DMS114 treated with DMSO at 0.1 percent for 48 hours (cell line): Measurements from ENCODE around the gene RAPGEF2.
"Not testable (repeated sequence)": the region's sequence is repeated elsewhere in the genome, so short reads cannot be mapped to it uniquely, and the experiment has no call there.

Source experiments
- DNase-seq: peaks from one replicate; lab custom pipeline; 2025; ENCODE audit not compliant: unreplicated experiment; lab: John Stamatoyannopoulos, UW

The RAPGEF2 gene

DNA sequence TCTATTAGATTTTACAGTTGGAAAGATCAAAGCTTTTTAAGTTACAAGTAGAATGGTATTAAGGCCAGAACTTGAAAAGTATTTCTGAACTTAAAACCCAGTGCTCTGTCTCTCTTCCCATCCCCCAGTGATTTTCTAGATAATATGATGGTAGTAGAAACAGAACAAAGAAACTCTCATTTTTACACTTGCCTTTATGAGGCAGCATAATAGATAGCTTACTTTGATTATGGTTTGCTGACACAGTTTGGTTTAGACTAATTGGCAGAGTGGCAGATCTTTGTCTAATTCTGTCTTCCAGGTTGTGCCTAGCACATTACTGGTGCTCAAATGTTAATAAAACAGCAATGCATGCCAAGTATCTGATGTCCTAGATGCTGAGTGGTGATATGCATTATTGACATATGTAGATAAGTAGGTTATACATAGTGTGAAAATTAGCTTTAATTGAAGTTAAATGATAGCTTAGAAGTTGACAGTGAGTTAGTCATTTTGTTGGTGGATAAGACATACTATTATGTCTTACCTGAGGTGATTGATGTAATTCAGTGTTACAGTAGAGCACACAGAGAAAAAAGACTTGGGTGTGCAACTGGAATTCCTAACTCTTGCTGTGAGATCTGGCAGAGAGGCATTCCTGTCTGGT lies 4.3 kb upstream of the RAPGEF2 start:
- DNase-seq, result no peak

GRCh38 chr4:159101988-159102621 lies 774 bp upstream of the RAPGEF2 start:
- DNase-seq, result no peak

- no peak for DNase-seq
Observed at GRCh38 chr4:159103384-159103990, 608 bp downstream of the RAPGEF2 start.

GRCh38 chr4:159104694-159105414 lies 2.0 kb downstream of the RAPGEF2 start:
- peak; percentile 49 for DNase-seq

DNA sequence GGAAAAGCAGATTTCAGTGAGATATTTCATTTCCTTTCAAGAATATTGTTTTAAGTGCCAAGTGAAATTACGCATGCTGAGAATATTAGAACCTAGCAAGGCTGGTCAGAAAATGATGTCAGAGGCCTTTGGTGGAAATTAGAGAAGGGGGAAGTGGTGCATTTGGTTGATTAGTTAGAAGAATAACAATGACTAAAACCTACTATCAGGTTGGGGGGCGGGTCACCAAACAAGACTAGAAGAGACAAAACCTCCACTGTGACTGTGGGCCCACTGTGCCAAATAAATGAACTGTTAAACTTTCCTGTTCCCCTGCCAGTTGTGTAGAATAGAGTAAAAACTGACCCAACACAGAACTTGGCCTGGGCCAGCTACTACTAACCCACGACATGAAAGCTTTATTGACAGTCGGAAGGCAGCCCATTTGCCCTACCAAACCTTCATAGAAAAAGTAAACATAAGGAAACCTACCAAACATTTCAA lies 2.9 kb downstream of the RAPGEF2 start:
- DNase-seq, result no peak

DNA sequence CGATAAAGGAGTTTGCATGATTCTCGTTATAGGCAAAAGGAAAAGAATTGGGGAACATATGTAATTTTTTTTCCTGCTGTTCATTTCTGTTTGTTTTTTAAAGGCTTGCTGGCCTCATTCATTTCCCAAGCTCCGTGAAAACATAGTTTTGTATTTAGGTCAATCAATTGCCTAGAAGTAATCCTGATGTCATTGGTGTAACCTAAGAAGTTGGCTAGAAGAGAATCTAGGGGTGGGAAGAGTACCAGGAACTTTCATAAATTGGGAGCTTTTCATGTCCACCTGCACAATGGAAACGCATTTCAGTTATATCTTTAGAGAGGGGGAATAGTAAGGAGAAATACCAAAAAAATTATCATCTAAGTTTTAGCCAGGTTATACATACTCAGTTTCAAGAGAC lies 3.8 kb downstream of the RAPGEF2 start:
- no peak for DNase-seq

- DNase-seq, result no peak
Observed at GRCh38 chr4:159107203-159107925, 4.5 kb downstream of the RAPGEF2 start.

GRCh38 chr4:159108124-159108523 lies 5.2 kb downstream of the RAPGEF2 start:
- no peak for DNase-seq

- no peak for DNase-seq
Observed at GRCh38 chr4:159110961-159111360, 8.1 kb downstream of the RAPGEF2 start.

DNA sequence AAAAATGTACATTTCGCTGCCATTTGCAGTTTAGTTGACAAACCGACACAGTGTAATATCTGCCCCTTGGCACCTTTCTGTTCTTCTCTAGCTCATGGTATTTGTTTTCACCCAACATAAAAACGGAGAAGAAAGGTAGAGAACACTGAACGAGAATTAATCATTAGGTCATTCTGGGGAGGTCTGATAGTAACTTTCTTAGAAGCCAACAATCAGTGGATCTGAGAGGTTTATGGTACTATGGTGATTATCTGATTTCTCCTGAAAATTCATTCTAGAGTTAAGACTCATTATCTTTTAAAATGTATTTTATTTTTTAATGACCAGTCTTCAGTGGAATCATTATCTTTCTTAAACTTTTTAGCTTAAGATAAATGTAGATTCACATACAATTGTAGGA lies 8.5 kb downstream of the RAPGEF2 start:
- no peak for DNase-seq

- DNase-seq, result not testable (repeated sequence)
Observed at GRCh38 chr4:159113366-159113765, 10.5 kb downstream of the RAPGEF2 start.

DNA sequence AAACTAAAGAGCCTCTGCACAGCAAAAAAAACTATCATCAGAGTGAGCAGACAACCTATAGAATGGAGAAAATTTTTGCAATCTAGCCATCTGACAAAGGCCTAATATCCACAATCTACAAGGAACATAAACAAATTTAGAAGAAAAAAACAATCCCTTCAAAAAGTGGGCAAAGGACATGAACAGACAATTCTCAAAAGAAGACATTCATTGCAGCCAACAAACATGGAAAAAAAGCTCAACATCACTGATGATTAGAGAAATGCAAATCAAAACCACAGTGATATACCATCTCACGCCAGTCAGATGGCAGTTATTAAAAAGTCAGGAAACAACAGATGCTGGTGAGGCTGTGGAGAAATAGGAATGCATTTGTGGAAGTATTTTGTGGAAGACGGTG lies 13.2 kb downstream of the RAPGEF2 start:
- not testable (repeated sequence) for DNase-seq

DNA sequence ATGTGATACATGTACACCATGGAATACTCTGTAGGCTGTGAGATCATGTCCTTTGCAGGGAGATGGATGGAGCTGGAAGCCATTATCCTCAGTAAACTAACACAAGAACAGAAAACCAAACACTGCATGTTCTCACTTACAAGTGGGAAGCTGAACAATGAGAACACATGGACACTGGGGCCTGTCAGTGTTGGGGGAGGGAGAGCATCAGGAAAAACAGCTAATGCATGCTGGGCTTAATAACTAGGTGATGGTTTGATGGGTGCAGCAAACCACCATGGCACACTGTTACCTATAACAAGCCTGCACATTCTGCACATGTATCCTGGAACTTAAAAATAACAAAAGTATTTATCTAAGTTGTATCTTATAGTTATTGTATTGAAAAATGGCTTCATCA lies 13.8 kb downstream of the RAPGEF2 start:
- not testable (repeated sequence) for DNase-seq

GRCh38 chr4:159117564-159117963 lies 14.7 kb downstream of the RAPGEF2 start:
- no peak for DNase-seq

- no peak for DNase-seq
Observed at GRCh38 chr4:159117968-159118367, 15.1 kb downstream of the RAPGEF2 start.

DNA sequence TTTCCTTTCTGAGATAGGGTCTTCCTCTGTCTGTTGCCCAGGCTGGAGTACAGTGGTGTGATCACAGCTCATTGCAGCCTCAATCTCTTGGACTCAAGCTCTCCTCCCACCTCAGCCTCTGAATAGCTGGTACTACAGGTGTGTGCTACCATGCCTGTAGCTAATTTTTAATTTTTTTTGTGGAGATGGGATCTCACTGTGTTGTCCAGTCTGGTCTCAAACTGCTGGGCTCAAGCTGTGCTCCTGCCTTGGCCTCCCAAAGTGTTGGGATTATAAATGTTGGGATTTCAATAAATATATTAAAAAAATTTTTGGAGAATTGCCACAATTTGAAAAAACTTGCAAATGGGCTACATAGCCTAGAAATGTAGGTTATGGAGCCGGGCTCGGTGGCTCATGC lies 18.5 kb downstream of the RAPGEF2 start:
- no peak for DNase-seq

DNA sequence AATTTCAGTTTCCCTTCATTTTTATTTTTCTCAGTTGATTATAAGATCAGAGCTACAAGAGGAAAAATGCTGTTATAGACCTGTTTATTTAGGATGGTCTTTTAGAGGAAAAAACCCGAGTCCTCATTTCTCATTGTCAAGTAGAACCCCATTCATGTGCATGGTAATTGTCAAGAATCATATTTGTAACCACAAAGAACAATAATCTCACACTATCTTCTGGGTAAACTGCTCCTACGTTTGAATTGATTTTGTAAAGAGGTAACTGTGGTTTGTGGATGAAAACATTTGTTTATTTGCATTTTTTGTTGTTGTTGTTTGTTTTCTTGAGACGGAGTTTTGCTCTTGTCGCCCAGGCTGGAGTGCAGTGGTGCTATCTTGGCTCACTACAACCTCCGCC lies 23.8 kb downstream of the RAPGEF2 start:
- no peak for DNase-seq

- no peak for DNase-seq
Observed at GRCh38 chr4:159127745-159128518, 25.1 kb downstream of the RAPGEF2 start.

DNA sequence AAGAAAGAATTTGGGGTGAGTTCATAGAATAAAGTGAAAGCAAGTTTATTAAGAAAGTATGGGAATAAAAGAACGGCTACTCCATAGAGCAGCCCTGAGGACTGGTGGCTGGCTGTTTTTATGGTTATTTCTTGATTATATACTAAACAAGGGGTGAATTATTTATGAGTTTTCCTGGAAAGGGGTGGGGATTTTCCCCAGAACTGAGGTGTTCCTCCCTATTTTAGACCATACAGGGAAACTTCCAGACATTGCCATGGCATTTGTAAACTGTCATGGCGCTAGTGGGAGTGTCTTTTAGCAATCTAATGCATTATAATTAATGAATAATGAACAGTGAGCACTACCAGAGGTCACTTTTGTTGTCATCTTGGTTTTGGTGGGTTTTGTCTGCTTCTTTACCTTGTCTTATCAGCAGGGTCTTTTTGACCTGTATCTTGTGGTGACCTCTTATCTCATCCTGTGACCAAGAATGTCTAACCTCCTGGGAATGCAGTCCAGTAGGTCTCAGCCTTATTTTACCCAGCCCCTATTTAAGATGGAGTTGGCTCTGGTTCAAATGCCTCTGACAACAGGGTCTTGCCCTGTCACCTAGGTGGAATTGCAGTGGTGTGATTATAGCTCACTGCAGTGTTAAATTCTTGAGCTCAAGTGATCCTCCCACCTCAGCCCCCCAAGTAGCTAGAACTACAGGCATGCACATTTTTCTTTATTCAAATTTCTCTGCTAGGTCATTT lies 27.1 kb downstream of the RAPGEF2 start:
- DNase-seq, result no peak

- DNase-seq, result no peak
Observed at GRCh38 chr4:159131564-159131963, 28.7 kb downstream of the RAPGEF2 start.
